GM18526 (cell line): ENCODE measurements around the gene DRICH1.

Source experiments
- POLR2A ChIP-seq: IDR thresholded peaks from 3 replicates; pipeline ENCODE4 v1.6.1; 2011; ENCODE audit not compliant: insufficient read length; ENCODE audit errors: extremely low read depth

DRICH1 gene

DNA sequence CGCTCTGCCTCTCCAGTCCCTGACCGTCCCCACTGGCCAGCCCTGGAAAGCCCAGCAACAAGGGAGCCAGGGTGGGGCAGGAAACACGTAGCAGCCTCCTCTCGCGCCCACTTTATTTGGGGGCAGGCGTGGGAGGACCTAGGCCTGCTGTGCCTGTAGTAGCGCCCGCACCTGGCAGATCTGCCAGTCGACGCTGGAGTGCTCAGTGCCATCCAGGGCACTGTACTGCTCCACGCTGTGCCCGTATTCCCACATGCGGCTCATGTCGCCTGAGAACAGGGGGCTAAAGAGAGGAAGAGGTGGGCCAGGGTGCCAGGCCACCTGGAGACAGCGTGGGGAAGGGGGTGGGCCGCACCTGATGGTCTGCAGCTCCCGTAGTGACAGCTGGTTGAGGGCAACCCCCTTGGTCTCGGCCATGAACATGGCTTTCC, 17.0 kb upstream of the DRICH1 start:
- TF ChIP-seq POLR2A, result no peak

DNA sequence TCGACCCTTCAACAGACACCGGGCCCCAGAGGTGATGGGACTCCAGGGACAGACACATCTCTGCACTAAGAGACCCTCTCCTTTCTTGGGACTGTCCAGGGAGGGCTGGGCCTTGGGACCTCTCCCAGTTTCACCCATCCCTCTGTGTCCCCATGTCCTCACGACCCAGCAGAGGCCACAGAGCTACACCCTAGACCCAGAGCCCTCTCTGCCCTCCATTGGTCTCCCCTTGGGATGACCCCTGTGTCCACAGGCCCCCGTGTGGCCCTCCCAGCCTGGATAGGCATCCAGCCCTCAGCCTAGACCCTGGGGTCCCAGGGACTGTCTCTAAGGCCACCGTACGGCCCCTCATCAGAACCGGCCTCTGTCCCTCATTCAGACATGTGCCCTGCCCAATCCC, 7.5 kb upstream of the DRICH1 start:
- no peak for TF ChIP-seq POLR2A

DNA sequence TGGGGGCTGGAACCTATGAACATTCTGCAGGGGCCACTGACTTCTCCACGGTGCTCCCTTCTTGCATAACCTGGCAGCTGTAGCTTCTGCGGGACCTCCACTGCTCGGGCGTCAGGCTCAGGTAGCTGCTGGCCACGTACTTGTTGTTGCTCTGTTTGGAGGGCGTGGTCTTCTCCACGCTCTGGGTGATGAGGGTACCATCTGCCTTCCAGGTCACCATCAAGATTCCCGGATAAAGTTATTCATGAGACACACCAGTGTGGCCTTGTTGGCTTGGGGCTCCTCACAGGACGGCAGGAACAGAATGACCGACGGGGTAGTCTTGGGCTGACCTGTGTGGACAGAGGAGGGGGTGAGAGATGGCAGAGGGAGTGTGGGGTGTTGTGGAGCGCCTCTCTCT, 6.5 kb upstream of the DRICH1 start:
- TF ChIP-seq POLR2A, result no peak

DNA sequence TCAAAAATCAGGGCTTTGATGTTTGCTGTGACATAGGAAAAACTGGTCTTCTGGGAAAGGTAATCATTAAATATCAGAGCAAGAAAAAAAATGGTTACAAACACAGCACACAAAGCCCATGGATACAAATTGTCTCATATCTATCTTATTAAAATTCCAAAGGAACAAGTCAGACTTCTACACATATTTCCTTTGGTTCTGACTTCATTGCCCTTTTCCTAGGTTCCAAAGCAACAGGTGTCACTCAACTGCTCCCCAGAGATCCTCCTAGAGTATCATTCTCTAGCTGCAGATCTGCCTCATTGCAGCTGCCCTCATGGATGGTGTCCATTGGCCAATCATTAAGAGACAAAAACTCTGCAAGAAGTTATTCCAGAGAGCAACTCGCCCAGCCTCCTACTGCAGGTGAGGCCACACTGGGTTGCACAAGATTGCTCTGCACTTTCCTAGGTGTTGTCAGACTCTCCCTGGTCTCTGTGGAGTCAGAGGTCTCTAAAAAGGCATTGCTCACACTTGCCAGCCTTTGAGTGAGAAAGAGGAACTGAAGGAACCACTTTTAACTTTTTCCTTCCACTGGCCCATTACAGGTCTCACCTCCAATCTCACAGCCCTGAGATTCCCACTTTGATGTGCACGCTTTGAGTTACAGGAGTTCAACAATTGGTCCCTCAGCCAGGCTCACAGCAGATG, 5.7 kb downstream of the DRICH1 start:
- no peak for TF ChIP-seq POLR2A

DNA sequence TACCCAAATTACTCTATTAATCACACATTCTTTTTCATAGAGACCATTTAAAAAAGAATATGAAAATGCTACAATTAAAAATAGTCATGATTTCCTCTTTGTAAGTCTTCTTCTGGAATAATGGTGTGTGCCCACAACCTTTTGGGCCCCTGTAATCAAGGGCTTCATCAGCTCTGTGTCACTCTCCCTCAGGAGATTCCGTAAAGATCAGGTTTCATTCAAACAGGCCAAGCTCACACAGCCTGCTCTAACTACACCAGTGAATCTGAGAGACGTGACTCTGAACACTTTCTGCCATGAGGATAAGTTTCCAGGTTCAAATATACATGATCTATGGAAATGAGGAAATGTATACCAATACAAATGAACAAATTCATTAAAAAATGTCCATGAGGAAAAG, 9.5 kb downstream of the DRICH1 start:
- no peak for TF ChIP-seq POLR2A

DNA sequence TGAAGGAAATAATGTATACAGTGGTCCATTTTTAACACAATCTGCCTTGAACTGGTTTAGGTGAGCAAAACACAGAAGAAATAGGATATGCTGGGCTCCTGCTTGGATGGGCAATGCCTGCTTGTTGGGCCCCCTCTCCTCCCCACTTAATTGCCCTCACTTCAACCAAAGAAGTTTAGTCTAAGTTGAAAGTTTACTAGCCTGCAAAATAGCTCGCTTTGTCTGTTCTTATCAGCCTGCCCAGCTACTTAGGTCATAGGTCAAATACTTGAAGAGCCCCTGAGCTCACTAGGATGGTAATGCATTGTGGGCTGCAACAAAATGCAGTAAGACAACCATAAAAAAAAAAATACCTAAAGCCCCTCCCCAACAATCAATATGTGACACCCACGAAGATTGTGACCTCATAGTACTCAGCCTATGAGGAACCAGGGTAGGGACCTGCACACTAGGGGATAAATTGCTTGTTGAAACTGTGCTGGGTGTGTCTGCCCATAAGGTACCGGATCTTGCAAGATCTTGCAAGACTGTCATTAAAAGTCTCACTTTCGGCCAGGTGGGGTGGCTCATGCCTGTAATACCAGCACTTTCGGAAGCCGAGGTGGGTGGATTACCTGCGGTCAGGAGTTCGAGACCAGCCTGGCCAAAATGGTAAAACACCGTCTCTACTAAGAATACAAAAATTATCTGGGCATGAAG, 10.9 kb downstream of the DRICH1 start:
- no peak for TF ChIP-seq POLR2A

DNA sequence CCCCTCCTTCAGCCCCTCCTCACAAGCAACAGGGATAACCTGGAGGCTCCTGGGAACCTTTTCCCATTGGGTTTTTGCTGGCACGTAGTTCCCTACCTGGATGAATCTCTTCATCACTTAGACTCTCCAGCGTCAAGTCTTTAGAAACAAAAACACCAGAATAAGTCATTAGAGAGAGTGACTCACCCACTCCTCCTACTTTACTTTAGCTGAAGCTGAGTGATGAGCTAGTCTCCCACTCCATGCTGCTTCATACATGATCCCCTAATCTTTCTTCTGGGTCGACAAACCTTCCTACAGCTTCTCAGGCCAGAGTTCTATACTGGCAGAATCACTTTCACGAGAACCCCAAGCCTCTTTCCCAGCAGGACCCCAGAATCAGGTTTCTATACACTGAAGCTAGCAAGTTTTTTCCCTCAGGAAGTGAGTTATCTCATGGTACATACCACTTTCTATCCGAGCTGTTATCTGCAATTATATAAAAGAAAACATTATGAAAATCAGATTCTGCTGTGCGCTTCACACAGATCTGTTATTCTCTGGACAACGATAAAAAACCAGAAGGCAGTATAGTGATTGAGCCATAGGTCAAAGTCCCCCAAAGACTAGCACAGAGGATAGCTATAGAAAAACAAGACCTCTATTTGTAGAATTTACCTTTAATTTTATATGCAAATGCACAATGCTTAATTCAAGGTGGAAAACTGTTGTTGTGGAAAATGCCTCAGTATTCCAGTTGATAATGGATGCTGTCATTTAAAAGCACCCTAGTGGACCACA, 18.7 kb downstream of the DRICH1 start:
- no peak for TF ChIP-seq POLR2A

DNA sequence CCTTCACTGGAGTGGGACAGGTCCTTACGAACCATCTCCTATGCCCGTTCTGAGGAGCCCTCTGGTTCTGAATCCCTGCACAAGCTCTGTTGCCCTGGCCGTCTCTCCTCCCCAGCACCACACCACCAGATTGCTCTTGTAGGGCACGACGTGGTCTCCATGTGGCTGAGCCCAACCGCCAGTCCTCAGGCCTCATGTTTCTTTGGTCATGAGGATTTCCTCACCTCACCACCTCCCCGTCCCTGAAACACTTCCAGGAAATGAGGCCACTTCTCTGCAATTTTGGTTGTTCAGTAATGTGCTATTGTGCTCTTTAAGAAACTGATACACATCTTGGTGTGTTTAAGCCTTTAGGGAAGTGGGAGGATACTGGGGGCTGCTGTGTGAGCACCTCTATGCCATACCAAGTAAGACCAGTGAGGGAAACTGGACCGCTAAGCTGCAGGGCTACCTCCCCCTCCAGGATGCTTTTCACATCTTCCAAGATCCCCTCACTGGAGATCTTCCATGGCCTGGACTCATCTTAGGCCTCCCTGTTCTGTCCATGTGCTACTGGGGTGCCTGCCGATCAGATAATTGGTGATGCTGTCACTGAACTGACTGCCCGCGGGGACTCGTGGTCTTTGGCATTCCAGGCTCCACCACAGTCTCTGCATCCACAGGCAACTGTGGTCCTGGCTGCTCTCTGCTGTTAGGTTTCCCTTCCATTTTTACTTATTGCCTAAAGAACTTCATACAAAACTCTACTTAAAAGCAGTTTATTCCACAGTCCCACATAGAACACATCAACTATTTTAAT, 21.9 kb downstream of the DRICH1 start:
- TF ChIP-seq POLR2A, result no peak

DNA sequence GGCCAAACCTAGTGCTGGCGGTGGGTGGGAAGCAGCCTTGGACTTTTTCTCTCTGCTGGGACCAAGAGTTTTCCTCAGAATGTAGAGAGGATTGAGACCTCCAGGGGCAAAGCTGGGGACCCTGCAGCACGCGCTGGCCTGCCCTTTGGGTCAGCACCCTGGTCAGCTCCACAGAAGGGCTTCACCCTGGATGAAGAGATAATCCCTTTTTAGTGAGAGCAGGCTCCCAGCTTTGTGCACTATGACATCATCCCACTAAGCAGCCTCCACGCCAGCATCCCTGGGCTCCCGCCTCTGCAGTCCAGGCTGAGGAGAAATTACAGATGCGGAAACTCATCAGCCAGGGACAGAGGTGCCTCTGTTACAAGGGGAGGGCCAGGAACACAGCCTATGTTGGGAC, 23.5 kb downstream of the DRICH1 start:
- TF ChIP-seq POLR2A, result no peak

DNA sequence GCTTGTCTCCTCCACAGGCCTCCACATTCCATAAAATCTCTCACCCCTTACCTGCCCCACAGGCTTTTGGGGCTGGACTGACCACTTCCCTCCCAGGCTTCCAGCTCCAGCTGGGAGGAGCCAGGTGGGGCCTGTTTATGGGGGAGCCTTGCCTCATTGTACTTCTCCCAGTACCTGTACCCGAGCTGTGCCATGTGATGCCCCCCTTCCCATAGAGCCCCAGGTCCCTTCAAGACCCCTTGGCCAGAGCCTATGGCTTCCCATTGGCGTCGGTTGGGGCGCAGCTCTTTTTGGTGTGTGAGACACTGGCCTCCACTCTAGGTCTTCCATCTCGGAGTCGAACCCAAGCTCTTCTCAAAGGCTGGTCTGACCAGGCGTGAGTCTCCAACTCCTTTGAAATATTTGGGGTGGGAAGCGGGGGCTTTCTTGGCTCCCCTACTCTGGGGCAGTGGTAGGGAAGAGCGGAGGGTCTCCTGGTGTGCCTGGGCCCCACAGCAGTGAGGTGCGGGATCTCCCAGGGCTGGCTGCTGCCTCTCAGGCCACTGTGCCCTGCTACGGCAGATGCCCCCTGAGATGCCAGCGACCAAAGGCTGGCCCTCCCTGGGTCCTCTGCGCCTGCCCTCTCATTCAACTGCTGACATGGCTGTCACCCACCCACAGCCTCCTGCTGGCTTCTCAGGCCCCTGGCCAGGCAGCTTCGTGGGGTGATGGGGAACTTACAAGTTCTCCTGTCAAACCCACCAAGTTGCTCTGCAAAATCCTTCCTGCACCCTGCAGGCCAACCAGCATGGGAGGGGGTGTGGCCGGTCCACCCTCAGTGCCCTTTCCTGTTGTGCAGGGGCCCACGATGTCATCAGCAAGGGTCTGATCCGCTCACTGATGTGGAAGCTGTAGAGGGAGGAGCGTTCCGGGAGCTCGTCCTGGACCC, 25.7 kb downstream of the DRICH1 start:
- TF ChIP-seq POLR2A, result no peak

DNA sequence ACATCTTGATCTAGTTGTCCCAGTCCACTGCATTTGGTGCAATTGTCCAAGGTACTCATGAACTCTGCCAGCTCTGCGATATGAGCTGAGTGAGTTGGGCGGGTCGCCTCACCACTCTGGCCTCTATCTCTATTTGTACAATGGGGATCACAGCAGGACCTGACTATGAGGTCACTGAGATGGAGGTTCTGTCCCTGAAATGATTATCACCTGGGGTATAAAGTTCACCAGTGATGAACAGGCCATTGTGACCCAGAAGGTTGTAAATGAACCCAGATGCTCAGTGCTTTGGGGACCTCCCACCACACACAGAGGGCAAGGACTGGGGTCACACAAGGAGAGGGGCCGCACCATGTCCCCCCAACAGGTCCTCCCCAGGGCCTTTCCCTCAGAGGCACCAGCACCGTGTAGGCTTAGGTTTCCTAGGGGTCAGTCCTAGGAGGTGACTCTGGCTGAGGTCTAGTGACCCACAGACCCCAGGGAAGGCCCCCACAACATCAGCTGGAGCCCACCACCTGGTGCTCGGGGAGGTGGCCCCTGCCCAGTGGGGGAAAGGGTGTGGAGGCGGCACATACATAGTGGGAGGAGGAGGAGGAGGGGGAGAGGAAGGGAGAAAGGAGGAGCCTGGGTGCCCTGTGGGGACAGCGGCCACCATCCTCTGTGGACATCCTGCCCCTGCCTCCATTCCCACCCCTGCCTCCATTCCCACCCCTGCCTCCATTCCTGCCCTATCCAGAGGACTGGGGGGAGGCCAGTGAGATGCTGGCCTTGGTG, 27.0 kb downstream of the DRICH1 start:
- no peak for TF ChIP-seq POLR2A

DNA sequence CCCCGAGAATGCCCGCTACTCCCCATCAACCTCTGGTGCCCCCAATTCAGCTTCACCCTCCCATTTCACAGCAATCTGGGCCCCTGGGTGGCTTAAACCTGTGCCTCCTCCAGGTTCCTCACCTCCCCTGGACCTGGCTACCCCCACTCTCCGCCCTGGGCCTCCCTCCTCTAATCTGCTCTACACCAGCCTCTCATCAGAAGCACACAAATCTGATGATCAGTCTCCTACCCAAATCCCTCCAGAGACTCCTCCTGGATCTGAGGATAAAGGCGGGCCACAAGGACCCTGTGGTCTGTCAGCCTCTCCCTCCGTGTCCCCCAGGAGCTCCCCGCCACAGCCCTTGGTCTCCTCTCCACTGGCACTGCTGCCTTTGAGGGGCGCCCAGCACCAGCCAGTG, 28.9 kb downstream of the DRICH1 start:
- no peak for TF ChIP-seq POLR2A

DNA sequence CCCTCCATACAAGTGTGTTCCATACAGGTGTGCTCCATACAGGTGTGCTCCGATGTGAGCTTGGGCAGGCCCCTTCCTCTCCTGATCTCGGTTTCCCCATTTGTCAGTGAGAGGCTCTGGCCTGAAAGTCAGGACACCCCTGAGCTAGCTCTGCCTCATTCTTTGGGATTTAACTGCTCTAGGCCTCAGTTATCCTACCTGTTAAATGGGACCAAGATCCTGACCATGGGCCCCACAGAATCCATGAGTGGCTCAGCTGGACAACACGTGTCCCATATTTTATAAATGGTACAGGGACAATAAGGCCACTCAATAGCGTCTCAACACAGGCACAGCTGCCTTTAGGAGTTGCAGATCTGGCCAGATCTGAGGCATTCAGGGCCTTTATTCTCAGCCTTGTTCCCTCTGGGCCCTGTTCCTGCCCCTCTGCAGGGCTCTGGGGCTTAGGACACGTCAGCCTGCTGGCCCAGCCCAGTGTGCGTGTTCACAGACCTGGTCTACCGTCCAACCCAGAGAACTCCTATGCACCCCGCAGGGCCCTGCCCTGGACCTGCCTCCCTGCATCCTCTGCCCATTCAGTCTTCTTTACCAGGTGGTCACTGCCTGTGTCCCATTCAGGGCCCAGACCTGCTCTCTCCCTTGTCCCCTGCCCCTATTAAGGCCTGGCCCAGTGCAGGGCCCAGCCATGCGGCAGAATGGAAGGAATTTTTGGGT, 33.2 kb downstream of the DRICH1 start:
- TF ChIP-seq POLR2A, result no peak
